ENCODE data around the gene PLA2G12A.
"Not testable (repeated sequence)": the region's sequence is repeated elsewhere in the genome, so short reads cannot be mapped to it uniquely, and the experiment has no call there.

PLA2G12A gene

GRCh38 chr4:109691411-109691920, 38.4 kb downstream of the PLA2G12A start:
- H3K9me3 ChIP-seq (ENCODE audit: insufficient read depth, low read length): no peaks in the 10 kb centered on the region
- TF ChIP-seq ZNF274 (IDR thresholded peaks at IDR 0.05; ENCODE audit: low read depth, low read length): no peak
- TF ChIP-seq SUZ12 (IDR thresholded peaks at IDR 0.05; ENCODE audit: extremely low read depth, insufficient read depth, insufficient read length): no peak
- TF ChIP-seq YY1 (IDR thresholded peaks at IDR 0.05; ENCODE audit: insufficient read depth, insufficient read length): no peak
- H3K4me3 ChIP-seq (ENCODE audit: insufficient read length, low read depth): no peak overlapping the region
- H3K9ac ChIP-seq (ENCODE audit: insufficient read length, low read depth): no peak overlapping the region
- no peaks in the 10 kb centered on the region for H3K4me1 ChIP-seq (ENCODE audit: insufficient read depth, insufficient read length)
- DNase-seq (ENCODE audit: low read depth, low spot score): no peak
- no peaks in the 10 kb centered on the region for H3K27me3 ChIP-seq (ENCODE audit: insufficient read depth, insufficient read length)
- peaks cover 46% of the 10 kb centered on the region for H3K36me3 ChIP-seq (ENCODE audit: insufficient read depth, insufficient read length, low read length)

- Histone ChIP-seq H3K36me3 (ENCODE audit: insufficient read depth, insufficient read length, low read length) (peaks cover 46% of the 10 kb centered on the region), H3K27me3 (ENCODE audit: insufficient read depth, insufficient read length) (no peaks in the 10 kb centered on the region), H3K4me3 (ENCODE audit: insufficient read length, low read depth) (no peak overlapping the region), H3K9me3 (ENCODE audit: insufficient read depth, low read length) (no peaks in the 10 kb centered on the region), H3K9ac (ENCODE audit: insufficient read length, low read depth) (no peak overlapping the region), H3K4me1 (ENCODE audit: insufficient read depth, insufficient read length) (no peaks in the 10 kb centered on the region)
- no peak for DNase-seq (ENCODE audit: low read depth, low spot score)
- TF ChIP-seq ZNF274 (IDR thresholded peaks at IDR 0.05; ENCODE audit: low read depth, low read length) (no peak), YY1 (IDR thresholded peaks at IDR 0.05; ENCODE audit: insufficient read depth, insufficient read length) (no peak), SUZ12 (IDR thresholded peaks at IDR 0.05; ENCODE audit: extremely low read depth, insufficient read depth, insufficient read length) (no peak)
Observed at GRCh38 chr4:109690690-109691410, 39.0 kb downstream of the PLA2G12A start.

- Histone ChIP-seq H3K27me3 (ENCODE audit: insufficient read depth, insufficient read length) (no peaks in the 10 kb centered on the region), H3K36me3 (ENCODE audit: insufficient read depth, insufficient read length, low read length) (peaks cover 8% of the 10 kb centered on the region), H3K4me3 (ENCODE audit: insufficient read length, low read depth) (no peak overlapping the region), H3K9me3 (ENCODE audit: insufficient read depth, low read length) (no peaks in the 10 kb centered on the region), H3K4me1 (ENCODE audit: insufficient read depth, insufficient read length) (peaks cover 2% of the 10 kb centered on the region), H3K9ac (ENCODE audit: insufficient read length, low read depth) (no peak overlapping the region)
- TF ChIP-seq SUZ12 (IDR thresholded peaks at IDR 0.05; ENCODE audit: extremely low read depth, insufficient read depth, insufficient read length) (no peak), YY1 (IDR thresholded peaks at IDR 0.05; ENCODE audit: insufficient read depth, insufficient read length) (no peak), ZNF274 (IDR thresholded peaks at IDR 0.05; ENCODE audit: low read depth, low read length) (no peak)
- DNase-seq (ENCODE audit: low read depth, low spot score): no peak
Observed at GRCh38 chr4:109684727-109685126, 45.1 kb downstream of the PLA2G12A start.

- peaks cover 6% of the 10 kb centered on the region for H3K36me3 ChIP-seq (ENCODE audit: insufficient read depth, insufficient read length, low read length)
- H3K4me1 ChIP-seq (ENCODE audit: insufficient read depth, insufficient read length): peaks cover 2% of the 10 kb centered on the region
- DNase-seq (ENCODE audit: low read depth, low spot score): no peak
- H3K4me3 ChIP-seq (ENCODE audit: insufficient read length, low read depth): no peak overlapping the region
- no peaks in the 10 kb centered on the region for H3K27me3 ChIP-seq (ENCODE audit: insufficient read depth, insufficient read length)
- TF ChIP-seq YY1 (IDR thresholded peaks at IDR 0.05; ENCODE audit: insufficient read depth, insufficient read length) (no peak), SUZ12 (IDR thresholded peaks at IDR 0.05; ENCODE audit: extremely low read depth, insufficient read depth, insufficient read length) (no peak), ZNF274 (IDR thresholded peaks at IDR 0.05; ENCODE audit: low read depth, low read length) (no peak)
- H3K9ac ChIP-seq (ENCODE audit: insufficient read length, low read depth): no peak overlapping the region
- peaks cover 2% of the 10 kb centered on the region; the same call in 1 of the 2 replicates for H3K9me3 ChIP-seq (ENCODE audit: insufficient read depth, low read length)
Observed at GRCh38 chr4:109683621-109684253, 46.1 kb downstream of the PLA2G12A start.

GRCh38 chr4:109682875-109683274, 47.0 kb downstream of the PLA2G12A start:
- Histone ChIP-seq H3K27me3 (ENCODE audit: insufficient read depth, insufficient read length) (no peaks in the 10 kb centered on the region), H3K36me3 (ENCODE audit: insufficient read depth, insufficient read length, low read length) (peaks cover 4% of the 10 kb centered on the region), H3K4me3 (ENCODE audit: insufficient read length, low read depth) (no peak overlapping the region), H3K9ac (ENCODE audit: insufficient read length, low read depth) (no peak overlapping the region), H3K4me1 (ENCODE audit: insufficient read depth, insufficient read length) (peaks cover 2% of the 10 kb centered on the region), H3K9me3 (ENCODE audit: insufficient read depth, low read length) (peaks cover 8% of the 10 kb centered on the region; the same call in 1 of the 2 replicates)
- no peak for DNase-seq (ENCODE audit: low read depth, low spot score)
- no peak for TF ChIP-seq ZNF274 (IDR thresholded peaks at IDR 0.05; ENCODE audit: low read depth, low read length)
- TF ChIP-seq SUZ12 (IDR thresholded peaks at IDR 0.05; ENCODE audit: extremely low read depth, insufficient read depth, insufficient read length): no peak
- no peak for TF ChIP-seq YY1 (IDR thresholded peaks at IDR 0.05; ENCODE audit: insufficient read depth, insufficient read length)

GRCh38 chr4:109678925-109679324, 50.9 kb downstream of the PLA2G12A start:
- H3K27me3 ChIP-seq (ENCODE audit: insufficient read depth, insufficient read length); H3K9ac ChIP-seq (ENCODE audit: insufficient read length, low read depth); DNase-seq (ENCODE audit: low read depth, low spot score); H3K4me3 ChIP-seq (ENCODE audit: insufficient read length, low read depth); H3K4me1 ChIP-seq (ENCODE audit: insufficient read depth, insufficient read length); H3K36me3 ChIP-seq (ENCODE audit: insufficient read depth, insufficient read length, low read length): not testable (repeated sequence)
- peaks cover 16% of the 10 kb centered on the region; the same call in 1 of the 2 replicates for H3K9me3 ChIP-seq (ENCODE audit: insufficient read depth, low read length)

- H3K27me3 ChIP-seq (ENCODE audit: insufficient read depth, insufficient read length); H3K36me3 ChIP-seq (ENCODE audit: insufficient read depth, insufficient read length, low read length); DNase-seq (ENCODE audit: low read depth, low spot score); H3K4me1 ChIP-seq (ENCODE audit: insufficient read depth, insufficient read length); H3K9ac ChIP-seq (ENCODE audit: insufficient read length, low read depth); H3K4me3 ChIP-seq (ENCODE audit: insufficient read length, low read depth): not testable (repeated sequence)
- H3K9me3 ChIP-seq (ENCODE audit: insufficient read depth, low read length): peaks cover 16% of the 10 kb centered on the region; the same call in 1 of the 2 replicates
Observed at GRCh38 chr4:109678472-109678871, 51.4 kb downstream of the PLA2G12A start.
